C4-2B (cell line): Measurements from ENCODE around the gene ADRB1.

Experiments
- ZFX ChIP-seq: fragments of 450-650 bp; IDR thresholded peaks from 2 replicates; pipeline ENCODE4 v1.6.1; 2017
- TF ChIP-seq, protein P1 (sequence below): fragments of 450-650 bp; conservative IDR thresholded peaks from 2 replicates; pipeline ENCODE4 v1.5.1; 2017; ENCODE audit warnings: mild to moderate bottlenecking

DNA sequence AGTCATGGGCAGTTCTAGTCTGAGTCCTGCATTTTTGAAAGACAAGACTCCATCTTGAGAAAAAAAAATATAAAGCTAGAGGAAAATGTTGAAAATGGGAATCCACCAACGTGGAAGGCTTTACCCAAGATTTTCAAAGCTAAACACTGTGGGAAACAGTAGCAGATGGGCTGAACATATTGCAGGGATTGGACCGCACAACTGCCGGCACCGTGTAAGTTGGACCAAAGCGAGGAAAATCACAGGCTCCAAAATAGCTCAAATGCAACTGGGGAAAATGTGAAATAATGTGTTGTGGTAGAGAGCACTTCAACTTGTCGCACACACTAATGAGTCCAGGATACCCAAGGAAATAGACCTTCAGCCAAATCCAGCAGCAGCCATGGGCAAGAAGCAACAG lies 26.4 kb upstream of the ADRB1 start:
- TF ChIP-seq, protein P1, sequence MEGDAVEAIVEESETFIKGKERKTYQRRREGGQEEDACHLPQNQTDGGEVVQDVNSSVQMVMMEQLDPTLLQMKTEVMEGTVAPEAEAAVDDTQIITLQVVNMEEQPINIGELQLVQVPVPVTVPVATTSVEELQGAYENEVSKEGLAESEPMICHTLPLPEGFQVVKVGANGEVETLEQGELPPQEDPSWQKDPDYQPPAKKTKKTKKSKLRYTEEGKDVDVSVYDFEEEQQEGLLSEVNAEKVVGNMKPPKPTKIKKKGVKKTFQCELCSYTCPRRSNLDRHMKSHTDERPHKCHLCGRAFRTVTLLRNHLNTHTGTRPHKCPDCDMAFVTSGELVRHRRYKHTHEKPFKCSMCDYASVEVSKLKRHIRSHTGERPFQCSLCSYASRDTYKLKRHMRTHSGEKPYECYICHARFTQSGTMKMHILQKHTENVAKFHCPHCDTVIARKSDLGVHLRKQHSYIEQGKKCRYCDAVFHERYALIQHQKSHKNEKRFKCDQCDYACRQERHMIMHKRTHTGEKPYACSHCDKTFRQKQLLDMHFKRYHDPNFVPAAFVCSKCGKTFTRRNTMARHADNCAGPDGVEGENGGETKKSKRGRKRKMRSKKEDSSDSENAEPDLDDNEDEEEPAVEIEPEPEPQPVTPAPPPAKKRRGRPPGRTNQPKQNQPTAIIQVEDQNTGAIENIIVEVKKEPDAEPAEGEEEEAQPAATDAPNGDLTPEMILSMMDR, result no peak
- no peak for TF ChIP-seq ZFX
